ENCODE measurements around the gene GPR17. TPM values are rescaled to one million over a fixed set of nuclear protein-coding genes. Genes with fewer than 3 reads are reported as not detected.

GPR17 gene
- total RNA-seq, 1 experiment from 2014 or later, result 1.0 TPM

DNA sequence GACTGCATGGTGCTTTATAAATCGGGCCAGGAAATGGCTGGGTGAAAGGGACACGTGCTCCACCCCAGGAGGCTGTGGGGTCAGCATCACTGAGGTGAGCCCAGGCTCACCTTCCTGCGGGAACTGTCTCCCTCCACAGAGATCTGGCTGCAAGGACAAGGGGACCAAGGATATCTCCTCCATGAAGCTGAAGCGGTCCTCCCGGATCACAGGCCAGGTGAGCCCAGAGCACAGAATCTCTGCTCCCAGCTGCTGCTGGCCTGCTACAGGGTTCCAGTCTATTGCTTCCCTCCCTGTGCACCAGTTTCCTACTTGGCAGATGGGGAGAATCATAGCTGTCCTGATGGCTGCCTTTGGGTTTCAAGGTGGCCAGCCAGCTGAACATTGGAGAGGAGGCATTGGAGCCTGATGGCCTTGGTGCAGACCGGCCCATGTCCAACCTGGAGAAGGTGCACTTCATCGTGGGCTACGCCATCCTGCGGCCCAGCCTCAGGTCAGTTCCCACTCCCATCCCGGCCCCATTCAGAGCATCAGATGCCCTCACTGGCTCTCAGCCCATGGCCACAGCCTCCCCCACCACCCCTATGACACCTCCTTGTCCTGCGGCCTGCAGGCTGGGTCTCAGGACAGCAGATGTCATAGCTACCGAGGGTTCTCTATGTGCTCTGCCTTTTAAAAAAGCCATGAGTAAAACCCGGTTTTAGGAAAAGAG is 33.7 kb upstream of the GPR17 start:
- ChIA-PET POLR2A (ENCODE audit: unreplicated experiment) (no interaction called here), CTCF (no interaction called here)
- Histone ChIP-seq H3K4me1 (ENCODE audit: insufficient read depth, low read length) (peaks cover 32% of the 10 kb centered on the region), H3K9me2 (replicated peaks; ENCODE audit: low read length) (no peaks in the 10 kb centered on the region), H3K27ac (ENCODE audit: low read length) (no peak overlapping the region), H3K4me3 (ENCODE audit: low read length) (no peak overlapping the region), H3K36me3 (ENCODE audit: low read depth, low read length) (no peaks in the 10 kb centered on the region), H2AFZ (ENCODE audit: low read length) (no peak overlapping the region), H4K20me1 (ENCODE audit: low read length) (no peaks in the 10 kb centered on the region), H3F3A (ENCODE audit: low read length, unreplicated experiment) (no peaks in the 10 kb centered on the region), H3K9ac (ENCODE audit: low read length) (no peak overlapping the region), H3K9me3 (ENCODE audit: low read length) (no peaks in the 10 kb centered on the region), H3K4me2 (ENCODE audit: low read length) (no peak overlapping the region), H3K27me3 (ENCODE audit: low read length) (no peaks in the 10 kb centered on the region), H3K79me2 (ENCODE audit: low read length) (no peaks in the 10 kb centered on the region)
- TF ChIP-seq EZH2phosphoT487 (IDR thresholded peaks at IDR 0.05; ENCODE audit: borderline replicate concordance, low read length) (no peak), EZH2 (IDR thresholded peaks at IDR 0.05; ENCODE audit: low read length, unreplicated experiment) (no peak)
- TF ChIP-seq, protein P1, sequence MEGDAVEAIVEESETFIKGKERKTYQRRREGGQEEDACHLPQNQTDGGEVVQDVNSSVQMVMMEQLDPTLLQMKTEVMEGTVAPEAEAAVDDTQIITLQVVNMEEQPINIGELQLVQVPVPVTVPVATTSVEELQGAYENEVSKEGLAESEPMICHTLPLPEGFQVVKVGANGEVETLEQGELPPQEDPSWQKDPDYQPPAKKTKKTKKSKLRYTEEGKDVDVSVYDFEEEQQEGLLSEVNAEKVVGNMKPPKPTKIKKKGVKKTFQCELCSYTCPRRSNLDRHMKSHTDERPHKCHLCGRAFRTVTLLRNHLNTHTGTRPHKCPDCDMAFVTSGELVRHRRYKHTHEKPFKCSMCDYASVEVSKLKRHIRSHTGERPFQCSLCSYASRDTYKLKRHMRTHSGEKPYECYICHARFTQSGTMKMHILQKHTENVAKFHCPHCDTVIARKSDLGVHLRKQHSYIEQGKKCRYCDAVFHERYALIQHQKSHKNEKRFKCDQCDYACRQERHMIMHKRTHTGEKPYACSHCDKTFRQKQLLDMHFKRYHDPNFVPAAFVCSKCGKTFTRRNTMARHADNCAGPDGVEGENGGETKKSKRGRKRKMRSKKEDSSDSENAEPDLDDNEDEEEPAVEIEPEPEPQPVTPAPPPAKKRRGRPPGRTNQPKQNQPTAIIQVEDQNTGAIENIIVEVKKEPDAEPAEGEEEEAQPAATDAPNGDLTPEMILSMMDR (conservative IDR thresholded peaks at IDR 0.05; ENCODE audit: low read depth, low read length), result no peak
- BruUV-seq (replicated peaks), result no TSS peak
- intact Hi-C loops (cut with micrococcal nuclease), result no loop called here
- ATAC-seq (no peak), DNase-seq (no peak)

DNA sequence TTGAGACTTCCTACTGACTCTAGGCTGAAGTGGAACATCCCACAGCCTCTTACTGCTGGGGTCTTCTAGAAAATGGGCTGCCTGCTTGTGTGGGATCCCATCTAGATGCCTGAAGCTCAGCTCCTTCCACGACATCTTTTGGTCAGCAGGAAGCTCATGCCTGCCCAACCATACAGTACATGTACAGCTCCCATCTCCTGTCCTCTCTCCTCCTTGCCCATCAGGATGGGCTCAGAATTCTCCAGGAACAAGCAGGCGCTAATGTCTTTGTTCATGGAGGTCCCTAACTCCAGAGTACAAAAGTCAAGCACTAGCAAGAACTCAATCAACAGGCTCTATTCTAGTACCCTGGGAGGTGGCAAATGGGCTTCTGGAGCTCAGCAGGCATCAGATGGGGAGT is 31.7 kb upstream of the GPR17 start:
- Histone ChIP-seq H4K20me1 (ENCODE audit: low read length) (no peaks in the 10 kb centered on the region), H3K9me3 (ENCODE audit: low read length) (no peaks in the 10 kb centered on the region), H3K4me3 (ENCODE audit: low read length) (no peak overlapping the region), H2AFZ (ENCODE audit: low read length) (no peak overlapping the region), H3K36me3 (ENCODE audit: low read depth, low read length) (no peaks in the 10 kb centered on the region), H3K79me2 (ENCODE audit: low read length) (peaks cover 4% of the 10 kb centered on the region), H3K9ac (ENCODE audit: low read length) (peak overlapping the region; percentile 75; the same call in 1 of the 2 replicates), H3K27me3 (ENCODE audit: low read length) (no peaks in the 10 kb centered on the region), H3F3A (ENCODE audit: low read length, unreplicated experiment) (no peaks in the 10 kb centered on the region), H3K27ac (ENCODE audit: low read length) (peak overlapping the region; percentile 95), H3K9me2 (replicated peaks; ENCODE audit: low read length) (no peaks in the 10 kb centered on the region), H3K4me1 (ENCODE audit: insufficient read depth, low read length) (peaks cover 46% of the 10 kb centered on the region), H3K4me2 (ENCODE audit: low read length) (peak overlapping the region; percentile 82)
- POLR2A ChIA-PET (ENCODE audit: unreplicated experiment), result no interaction called here
- TF ChIP-seq, protein P1 (conservative IDR thresholded peaks at IDR 0.05; ENCODE audit: low read depth, low read length), result no peak
- no peak for ATAC-seq
- intact Hi-C loops (cut with micrococcal nuclease), result loop anchor here (2.0 kb wide), 1 partner anchor 15 kb away; no protein-coding TSS in a partner anchor
- BruUV-seq (replicated peaks), result no TSS peak
- CTCF ChIA-PET, result no interaction called here
- DNase-seq, result no peak

DNA sequence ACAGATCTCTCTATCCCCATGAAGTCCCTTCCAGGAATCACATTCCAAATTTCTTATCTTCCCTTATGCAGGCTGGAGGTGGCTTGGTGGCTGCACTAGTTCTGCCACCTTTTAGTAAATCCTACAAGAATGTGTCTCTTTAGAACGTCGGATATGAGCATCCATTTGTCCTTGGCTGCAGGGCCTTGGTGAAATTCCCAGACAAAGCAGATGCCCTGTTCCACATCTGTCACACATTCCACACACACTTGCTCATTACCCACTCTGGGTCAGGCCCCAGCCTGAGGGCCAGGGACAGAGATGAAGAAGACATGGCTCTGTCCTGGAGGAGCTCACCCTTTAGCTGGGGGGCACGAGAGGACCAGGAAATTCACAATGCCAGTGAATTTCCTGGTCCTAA is 31.2 kb upstream of the GPR17 start:
- Histone ChIP-seq H2AFZ (ENCODE audit: low read length) (no peak overlapping the region), H3K9me3 (ENCODE audit: low read length) (no peaks in the 10 kb centered on the region), H3K4me1 (ENCODE audit: insufficient read depth, low read length) (peaks cover 50% of the 10 kb centered on the region), H3K79me2 (ENCODE audit: low read length) (peaks cover 9% of the 10 kb centered on the region), H3F3A (ENCODE audit: low read length, unreplicated experiment) (no peaks in the 10 kb centered on the region), H3K4me2 (ENCODE audit: low read length) (peak overlapping the region; percentile 82), H3K27ac (ENCODE audit: low read length) (peak overlapping the region; percentile 95), H3K9me2 (replicated peaks; ENCODE audit: low read length) (no peaks in the 10 kb centered on the region), H3K27me3 (ENCODE audit: low read length) (no peaks in the 10 kb centered on the region), H3K36me3 (ENCODE audit: low read depth, low read length) (no peaks in the 10 kb centered on the region), H3K9ac (ENCODE audit: low read length) (peak overlapping the region; percentile 75), H4K20me1 (ENCODE audit: low read length) (no peaks in the 10 kb centered on the region), H3K4me3 (ENCODE audit: low read length) (no peak overlapping the region)
- intact Hi-C loops (cut with micrococcal nuclease), result loop anchor here (2.0 kb wide), 1 partner anchor 16 kb away; no protein-coding TSS in a partner anchor
- ATAC-seq (peak; percentile 39), DNase-seq (peak; percentile 81)
- ChIA-PET POLR2A (ENCODE audit: unreplicated experiment) (no interaction called here), CTCF (no interaction called here)
- no TSS peak for BruUV-seq (replicated peaks)
- no peak for TF ChIP-seq EZH2phosphoT487 (IDR thresholded peaks at IDR 0.05; ENCODE audit: borderline replicate concordance, low read length)
- no peak for TF ChIP-seq EZH2 (IDR thresholded peaks at IDR 0.05; ENCODE audit: low read length, unreplicated experiment)
- TF ChIP-seq, protein P1 (conservative IDR thresholded peaks at IDR 0.05; ENCODE audit: low read depth, low read length), result no peak

Data from PC-3 (cell line).